OCI-LY1 (cell line): ENCODE data around the gene NEMP1.

Experiments
- EZH2 ChIP-seq: fragments of 200-600 bp; sonication (generic), shearing (Covaris generic); IDR thresholded peaks from 2 replicates; pipeline ENCODE4 v1.8.0; 2017; ENCODE audit warnings: borderline replicate concordance, mixed run types, mild to moderate bottlenecking, antibody characterized with exemption, low read length, moderate library complexity, mixed read lengths
- TF ChIP-seq, protein P1 (sequence below): fragments of 200-600 bp; sonication (generic), shearing (Covaris generic); IDR thresholded peaks from 2 replicates; pipeline ENCODE4 v1.5.1; 2017; ENCODE audit warnings: mild to moderate bottlenecking, antibody characterized with exemption, low read length, moderate library complexity, mixed read lengths

DNA sequence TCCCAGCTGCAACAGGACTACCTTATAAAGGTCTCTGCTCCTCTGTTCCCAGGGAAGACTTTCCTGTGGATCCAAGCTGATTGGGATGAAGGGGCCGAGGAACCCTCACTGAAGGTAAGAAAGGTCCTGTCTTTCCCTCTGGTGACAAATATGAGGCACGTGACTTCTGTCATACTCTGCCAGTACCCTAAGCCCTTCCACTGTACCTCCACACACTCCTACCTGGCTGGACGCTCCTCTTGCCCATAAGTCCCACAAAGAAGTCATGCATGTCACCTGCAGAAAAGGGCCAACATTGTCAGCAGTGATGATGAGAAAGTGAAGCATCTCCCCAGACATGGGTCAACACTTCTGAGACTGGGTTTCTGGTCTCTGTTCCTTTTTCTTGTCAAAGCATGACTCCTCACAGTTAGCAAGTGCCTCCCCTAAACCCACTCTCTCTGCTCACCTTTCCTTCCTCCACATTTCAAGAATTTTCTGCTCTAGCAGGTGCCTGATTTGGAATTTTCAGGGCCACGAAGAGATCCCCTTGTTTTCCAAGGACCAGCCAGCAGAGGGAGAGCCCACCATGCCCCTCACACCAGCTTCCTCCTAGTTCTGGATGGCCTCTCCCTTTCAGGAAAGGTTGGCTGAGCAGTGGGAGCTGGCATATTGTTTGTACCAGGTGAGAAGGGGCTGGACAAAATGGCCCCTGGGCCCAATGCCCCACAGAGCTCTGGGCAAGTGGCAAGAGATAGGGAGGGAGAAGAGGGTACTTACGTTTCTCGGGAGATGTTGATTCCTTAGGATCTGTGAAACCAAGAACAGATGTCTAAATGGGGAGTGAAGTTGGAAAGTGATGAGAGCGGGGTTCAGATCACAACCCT, 65.8 kb downstream of the NEMP1 start:
- TF ChIP-seq, protein P1, sequence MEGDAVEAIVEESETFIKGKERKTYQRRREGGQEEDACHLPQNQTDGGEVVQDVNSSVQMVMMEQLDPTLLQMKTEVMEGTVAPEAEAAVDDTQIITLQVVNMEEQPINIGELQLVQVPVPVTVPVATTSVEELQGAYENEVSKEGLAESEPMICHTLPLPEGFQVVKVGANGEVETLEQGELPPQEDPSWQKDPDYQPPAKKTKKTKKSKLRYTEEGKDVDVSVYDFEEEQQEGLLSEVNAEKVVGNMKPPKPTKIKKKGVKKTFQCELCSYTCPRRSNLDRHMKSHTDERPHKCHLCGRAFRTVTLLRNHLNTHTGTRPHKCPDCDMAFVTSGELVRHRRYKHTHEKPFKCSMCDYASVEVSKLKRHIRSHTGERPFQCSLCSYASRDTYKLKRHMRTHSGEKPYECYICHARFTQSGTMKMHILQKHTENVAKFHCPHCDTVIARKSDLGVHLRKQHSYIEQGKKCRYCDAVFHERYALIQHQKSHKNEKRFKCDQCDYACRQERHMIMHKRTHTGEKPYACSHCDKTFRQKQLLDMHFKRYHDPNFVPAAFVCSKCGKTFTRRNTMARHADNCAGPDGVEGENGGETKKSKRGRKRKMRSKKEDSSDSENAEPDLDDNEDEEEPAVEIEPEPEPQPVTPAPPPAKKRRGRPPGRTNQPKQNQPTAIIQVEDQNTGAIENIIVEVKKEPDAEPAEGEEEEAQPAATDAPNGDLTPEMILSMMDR: no peak
- no peak for TF ChIP-seq EZH2
